Fibroblast of mammary gland (primary cell): ENCODE measurements around the gene METAP1D.

ENCODE experiments used
- DNase-seq: peaks from one replicate; pipeline ENCODE4 v3.0.0-alpha.2; 2010; ENCODE audit warnings: low read depth
- H3K4me3 ChIP-seq: 2 replicates; pipeline ENCODE4 v1.5.1; 2011; ENCODE audit warnings: low read depth, mild to moderate bottlenecking, low read length, moderate library complexity; ENCODE audit not compliant: control insufficient read depth
- CTCF ChIP-seq: conservative IDR thresholded peaks from 2 replicates; pipeline ENCODE4 v1.5.1; 2011; ENCODE audit warnings: low read depth, low read length, inconsistent platforms; ENCODE audit not compliant: control insufficient read depth, insufficient read depth

Gene METAP1D

GRCh38 chr2:171959998-171960397 is 39.8 kb upstream of the METAP1D start:
- H3K4me3 ChIP-seq = no peak overlapping the region
- DNase-seq = no peak
- TF ChIP-seq CTCF = no peak

GRCh38 chr2:171960570-171960969 is 39.2 kb upstream of the METAP1D start:
- no peak overlapping the region for H3K4me3 ChIP-seq
- TF ChIP-seq CTCF = no peak
- no peak for DNase-seq

GRCh38 chr2:171963198-171963597 is 36.6 kb upstream of the METAP1D start:
- no peak for TF ChIP-seq CTCF
- no peak overlapping the region for H3K4me3 ChIP-seq
- no peak for DNase-seq

GRCh38 chr2:171964308-171964707 is 35.4 kb upstream of the METAP1D start:
- DNase-seq = no peak
- no peak overlapping the region for H3K4me3 ChIP-seq
- TF ChIP-seq CTCF = no peak

- no peak for DNase-seq
- TF ChIP-seq CTCF = no peak
- H3K4me3 ChIP-seq = no peak overlapping the region
These were observed 34.5 kb upstream of the METAP1D start for GRCh38 chr2:171965238-171965637.

GRCh38 chr2:171965661-171966060 is 34.1 kb upstream of the METAP1D start:
- no peak for DNase-seq
- no peak for TF ChIP-seq CTCF
- H3K4me3 ChIP-seq = no peak overlapping the region

GRCh38 chr2:171966235-171966634 is 33.5 kb upstream of the METAP1D start:
- no peak overlapping the region for H3K4me3 ChIP-seq
- no peak for TF ChIP-seq CTCF
- DNase-seq = no peak
